ENCODE measurements around the gene XPR1. TPM values are rescaled to one million over a fixed set of nuclear protein-coding genes. Genes with fewer than 3 reads are reported as not detected.

XPR1 gene
- total and polyA plus RNA-seq, 2 donors (not counting 3 experiments of a cell fraction or from before 2014, with no cell fraction given), result 23.9 to 26.7 TPM

DNA sequence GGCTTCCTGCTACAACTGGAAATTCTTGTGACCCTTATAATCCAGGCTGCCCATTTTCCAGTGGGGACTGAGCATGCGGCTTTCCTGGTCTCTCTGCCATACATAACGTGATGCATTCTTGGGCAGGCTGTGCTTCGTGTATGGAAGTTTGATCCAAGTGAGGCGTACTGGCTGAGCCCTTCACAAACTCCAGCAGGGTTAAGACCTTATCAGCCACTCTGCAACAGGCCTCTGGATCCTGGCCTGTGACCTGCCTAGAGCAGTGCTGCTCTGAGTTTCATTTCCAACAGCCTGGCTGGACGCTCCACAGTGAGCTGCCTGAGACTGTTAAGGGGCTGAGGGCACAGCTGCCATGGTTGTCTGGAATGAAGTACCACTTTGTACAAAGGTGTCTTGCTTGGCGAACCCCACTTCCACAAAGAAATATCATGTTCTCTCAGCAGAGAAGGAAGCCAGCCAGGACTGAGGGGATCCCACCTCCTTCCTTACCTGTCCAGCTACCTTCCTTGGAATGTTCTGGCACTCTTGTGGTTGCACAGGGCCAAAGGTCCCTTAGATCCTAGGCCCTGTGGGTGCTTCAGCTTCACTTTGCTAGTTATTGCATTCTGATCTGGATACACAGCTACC, 28.5 kb upstream of the XPR1 start:
- no TSS peak for BruUV-seq (replicated peaks)
- H3K36me3 ChIP-seq (ENCODE audit: control insufficient read depth in 2 of 2, extremely low read depth in 1 of 2, insufficient read depth in 2 of 2, low read length in 2 of 2), result no peaks in the 10 kb centered on the region
- H3K9me1 ChIP-seq (replicated peaks; ENCODE audit: control insufficient read depth, extremely low read depth, insufficient read depth, low read length), result no peaks in the 10 kb centered on the region
- H3K9me3 ChIP-seq (replicated peaks; ENCODE audit: control insufficient read depth, insufficient read depth, low read length), result no peaks in the 10 kb centered on the region
- FAIRE-seq, result no peak
- no peak for DNase-seq (ENCODE audit: low read depth, low spot score)
- H4K20me1 ChIP-seq (replicated peaks; ENCODE audit: control insufficient read depth, extremely low read depth, insufficient read depth, low read length), result no peaks in the 10 kb centered on the region
- no peaks in the 10 kb centered on the region for H3K4me1 ChIP-seq (ENCODE audit: control insufficient read depth, extremely low read depth, insufficient read depth, low read length)
- ChIA-PET POLR2A (no interaction called here), CTCF (no interaction called here)
- no peak overlapping the region for H3K4me2 ChIP-seq (ENCODE audit: insufficient read depth, low read length)
- H3K27me3 ChIP-seq (ENCODE audit: control insufficient read depth in 2 of 2, insufficient read depth in 2 of 2, low read length in 2 of 2), result peaks cover 10 to 14% of the 10 kb centered on the region in 2 experiments
- intact Hi-C loops (cut with micrococcal nuclease), result no loop called here
- no peak overlapping the region for H3K4me3 ChIP-seq (replicated peaks in 1 of 3; ENCODE audit: insufficient read depth in 1 of 3, low read depth in 1 of 3, low read length in 3 of 3)
- H3K27ac ChIP-seq (ENCODE audit: insufficient read depth, low read depth, low read length), result no peak overlapping the region
- H3K79me2 ChIP-seq (ENCODE audit: control insufficient read depth, insufficient read depth, low read length), result no peaks in the 10 kb centered on the region
- no peak overlapping the region for H3K9ac ChIP-seq (replicated peaks; ENCODE audit: extremely low read depth, insufficient read depth, low read length)
- no peak overlapping the region for H2AFZ ChIP-seq (ENCODE audit: low read depth, low read length)
- TF ChIP-seq POLR2A (IDR thresholded peaks at IDR 0.05; ENCODE audit: low read depth, low read length), result no peak
- dilution Hi-C loops (cut with MboI; ENCODE audit: extremely low pct_ligation_motif_present, low sequenced_read_pairs), result no loop called here

DNA sequence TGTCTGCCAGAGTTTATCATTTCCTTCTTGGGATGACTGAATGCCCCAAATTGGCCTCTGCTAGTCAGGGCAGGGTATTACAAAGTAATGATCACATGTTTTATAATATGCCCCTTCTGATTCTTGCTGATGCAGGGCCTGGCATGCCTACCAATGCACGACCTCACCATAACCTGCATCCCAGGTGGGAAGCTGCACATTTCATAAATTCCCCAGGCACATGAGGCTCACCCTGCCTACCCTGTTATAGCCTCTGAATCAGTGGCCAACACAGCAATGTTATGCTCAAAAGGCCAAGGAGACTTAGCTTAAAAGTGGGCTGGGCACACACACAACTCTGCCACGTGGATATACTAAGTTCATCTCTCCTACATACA, 28.0 kb upstream of the XPR1 start:
- Histone ChIP-seq H3K4me1 (ENCODE audit: control insufficient read depth, extremely low read depth, insufficient read depth, low read length) (no peaks in the 10 kb centered on the region), H4K20me1 (replicated peaks; ENCODE audit: control insufficient read depth, extremely low read depth, insufficient read depth, low read length) (no peaks in the 10 kb centered on the region), H3K27me3 (ENCODE audit: control insufficient read depth in 2 of 2, insufficient read depth in 2 of 2, low read length in 2 of 2) (peaks cover 7 to 13% of the 10 kb centered on the region in 2 experiments), H3K9ac (replicated peaks; ENCODE audit: extremely low read depth, insufficient read depth, low read length) (no peak overlapping the region), H3K4me3 (replicated peaks in 1 of 3; ENCODE audit: insufficient read depth in 1 of 3, low read depth in 1 of 3, low read length in 3 of 3) (no peak overlapping the region), H3K36me3 (ENCODE audit: control insufficient read depth in 2 of 2, extremely low read depth in 1 of 2, insufficient read depth in 2 of 2, low read length in 2 of 2) (no peaks in the 10 kb centered on the region), H2AFZ (ENCODE audit: low read depth, low read length) (no peak overlapping the region), H3K9me1 (replicated peaks; ENCODE audit: control insufficient read depth, extremely low read depth, insufficient read depth, low read length) (no peaks in the 10 kb centered on the region), H3K27ac (ENCODE audit: insufficient read depth, low read depth, low read length) (no peak overlapping the region), H3K9me3 (replicated peaks; ENCODE audit: control insufficient read depth, insufficient read depth, low read length) (no peaks in the 10 kb centered on the region), H3K79me2 (ENCODE audit: control insufficient read depth, insufficient read depth, low read length) (no peaks in the 10 kb centered on the region), H3K4me2 (ENCODE audit: insufficient read depth, low read length) (no peak overlapping the region)
- CTCF ChIA-PET, result no interaction called here
- dilution Hi-C loops (cut with MboI; ENCODE audit: extremely low pct_ligation_motif_present, low sequenced_read_pairs), result no loop called here
- DNase-seq (ENCODE audit: low read depth, low spot score) (no peak), FAIRE-seq (no peak)
- TF ChIP-seq FOS (IDR thresholded peaks at IDR 0.05; ENCODE audit: borderline replicate concordance, insufficient read depth, low read length) (no peak), POLR2AphosphoS5 (IDR thresholded peaks at IDR 0.05; ENCODE audit: insufficient read depth, low read depth, low read length) (no peak), GATA2 (IDR thresholded peaks at IDR 0.05; ENCODE audit: insufficient read depth, insufficient read length, low read depth, low read length) (no peak), POLR2A (IDR thresholded peaks at IDR 0.05; ENCODE audit: low read depth, low read length) (no peak), JUN (IDR thresholded peaks at IDR 0.05; ENCODE audit: borderline replicate concordance, insufficient read depth, insufficient read length, low read depth) (no peak), EZH2 (IDR thresholded peaks at IDR 0.05; ENCODE audit: borderline replicate concordance, low read depth, low read length, severe bottlenecking) (no peak), MYC (IDR thresholded peaks at IDR 0.05; ENCODE audit: low read depth, low read length) (no peak)
- TF ChIP-seq, protein P1, sequence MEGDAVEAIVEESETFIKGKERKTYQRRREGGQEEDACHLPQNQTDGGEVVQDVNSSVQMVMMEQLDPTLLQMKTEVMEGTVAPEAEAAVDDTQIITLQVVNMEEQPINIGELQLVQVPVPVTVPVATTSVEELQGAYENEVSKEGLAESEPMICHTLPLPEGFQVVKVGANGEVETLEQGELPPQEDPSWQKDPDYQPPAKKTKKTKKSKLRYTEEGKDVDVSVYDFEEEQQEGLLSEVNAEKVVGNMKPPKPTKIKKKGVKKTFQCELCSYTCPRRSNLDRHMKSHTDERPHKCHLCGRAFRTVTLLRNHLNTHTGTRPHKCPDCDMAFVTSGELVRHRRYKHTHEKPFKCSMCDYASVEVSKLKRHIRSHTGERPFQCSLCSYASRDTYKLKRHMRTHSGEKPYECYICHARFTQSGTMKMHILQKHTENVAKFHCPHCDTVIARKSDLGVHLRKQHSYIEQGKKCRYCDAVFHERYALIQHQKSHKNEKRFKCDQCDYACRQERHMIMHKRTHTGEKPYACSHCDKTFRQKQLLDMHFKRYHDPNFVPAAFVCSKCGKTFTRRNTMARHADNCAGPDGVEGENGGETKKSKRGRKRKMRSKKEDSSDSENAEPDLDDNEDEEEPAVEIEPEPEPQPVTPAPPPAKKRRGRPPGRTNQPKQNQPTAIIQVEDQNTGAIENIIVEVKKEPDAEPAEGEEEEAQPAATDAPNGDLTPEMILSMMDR (IDR thresholded peaks at IDR 0.05; ENCODE audit: extremely low read depth in 1 of 2, insufficient read depth in 1 of 2, low read depth in 1 of 2, low read length in 2 of 2), result no peak
- TF ChIP-seq, protein P2, sequence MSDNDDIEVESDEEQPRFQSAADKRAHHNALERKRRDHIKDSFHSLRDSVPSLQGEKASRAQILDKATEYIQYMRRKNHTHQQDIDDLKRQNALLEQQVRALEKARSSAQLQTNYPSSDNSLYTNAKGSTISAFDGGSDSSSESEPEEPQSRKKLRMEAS (IDR thresholded peaks at IDR 0.05; ENCODE audit: insufficient read depth, insufficient read length), result no peak
- POLR2A ChIA-PET, result no interaction called here
- intact Hi-C loops (cut with micrococcal nuclease), result no loop called here
- BruUV-seq (replicated peaks), result no TSS peak

Data from endothelial cell of umbilical vein (primary cell).